Stimulated activated CD4-positive, alpha-beta T cell treated with anti-CD3 and anti-CD28 coated beads, Interleukin-15, amount 100 ng/mL, for 1 hour (primary cell): Measurements from ENCODE around the gene GAS6.
"Not testable (repeated sequence)": the region's sequence is repeated elsewhere in the genome, so short reads cannot be mapped to it uniquely, and the experiment has no call there.

Source experiments
- DNase-seq, 2 donors: peaks; one replicate each; pipeline ENCODE4 v3.0.0-alpha.2; 2020; ENCODE audit warnings: low read depth in 1 of 2, low spot score in 1 of 2

The GAS6 gene

GRCh38 chr13:113810640-113811039 is 53.2 kb downstream of the GAS6 start:
- no peak for DNase-seq

- no peak for DNase-seq
These were observed 53.9 kb downstream of the GAS6 start for GRCh38 chr13:113809934-113810333.

- no peak for DNase-seq
These were observed 55.6 kb downstream of the GAS6 start for GRCh38 chr13:113808058-113808834.

GRCh38 chr13:113806526-113806925 is 57.4 kb downstream of the GAS6 start:
- no peak for DNase-seq

- no peak for DNase-seq
These were observed 57.8 kb downstream of the GAS6 start for GRCh38 chr13:113806104-113806471.

- DNase-seq, result no peak
These were observed 58.3 kb downstream of the GAS6 start for GRCh38 chr13:113805431-113806103.

GRCh38 chr13:113804703-113805430 is 59.0 kb downstream of the GAS6 start:
- no peak for DNase-seq

GRCh38 chr13:113804017-113804702 is 59.7 kb downstream of the GAS6 start:
- DNase-seq, result no peak

- DNase-seq, result no peak
These were observed 60.4 kb downstream of the GAS6 start for GRCh38 chr13:113803409-113804016.

GRCh38 chr13:113802761-113803160 is 61.1 kb downstream of the GAS6 start:
- DNase-seq, result no peak

- DNase-seq, result no peak
These were observed 61.8 kb downstream of the GAS6 start for GRCh38 chr13:113802090-113802531.

- DNase-seq, result no peak
These were observed 62.5 kb downstream of the GAS6 start for GRCh38 chr13:113801289-113801961.

- no peak for DNase-seq
These were observed 63.3 kb downstream of the GAS6 start for GRCh38 chr13:113800576-113800926.

- DNase-seq, result no peak
These were observed 65.6 kb downstream of the GAS6 start for GRCh38 chr13:113798200-113798811.

- DNase-seq, result no peak
These were observed 66.8 kb downstream of the GAS6 start for GRCh38 chr13:113796964-113797676.

- DNase-seq, result no peak
These were observed 67.5 kb downstream of the GAS6 start for GRCh38 chr13:113796211-113796963.

GRCh38 chr13:113795362-113795761 is 68.5 kb downstream of the GAS6 start:
- not testable (repeated sequence) for DNase-seq

GRCh38 chr13:113794764-113795173 is 69.1 kb downstream of the GAS6 start:
- no peak for DNase-seq

GRCh38 chr13:113794086-113794485 is 69.8 kb downstream of the GAS6 start:
- no peak for DNase-seq
